ENCODE results near the gene DHX8.

DHX8 gene

DNA sequence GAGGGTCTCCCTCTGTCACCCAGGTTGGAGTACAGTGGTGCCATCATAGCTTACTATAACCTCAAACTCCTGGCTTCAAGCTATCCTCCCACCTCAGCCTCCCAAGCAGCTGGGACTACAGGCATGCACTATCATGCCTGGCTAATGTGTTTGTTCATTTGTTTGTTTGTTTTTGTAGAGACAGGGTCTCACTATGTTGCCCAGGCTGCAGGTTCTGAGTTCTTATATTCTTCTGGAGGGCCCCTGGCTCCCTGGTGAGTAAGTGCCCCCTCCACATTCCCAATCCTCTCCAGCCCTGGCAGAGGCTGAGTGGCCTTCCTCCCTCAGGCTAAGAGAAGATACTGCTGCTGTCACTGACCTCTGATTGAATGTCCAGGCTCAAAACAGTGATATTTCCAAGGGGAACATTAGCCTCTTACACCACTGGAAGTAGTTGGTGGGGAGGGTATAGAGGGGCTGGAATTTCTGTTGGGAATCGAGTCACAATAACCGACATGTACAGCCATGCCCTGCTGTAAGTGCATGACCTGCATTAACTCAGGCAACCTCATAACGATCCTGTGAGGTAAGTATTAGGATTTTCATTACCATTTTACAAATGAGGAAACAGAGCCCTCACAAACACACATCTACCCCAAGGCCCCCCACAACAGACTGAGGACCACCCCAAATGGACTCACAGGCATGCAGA lies 65.1 kb downstream of the DHX8 start:
- DNase-seq (ENCODE audit: low spot score): no peak

DNA sequence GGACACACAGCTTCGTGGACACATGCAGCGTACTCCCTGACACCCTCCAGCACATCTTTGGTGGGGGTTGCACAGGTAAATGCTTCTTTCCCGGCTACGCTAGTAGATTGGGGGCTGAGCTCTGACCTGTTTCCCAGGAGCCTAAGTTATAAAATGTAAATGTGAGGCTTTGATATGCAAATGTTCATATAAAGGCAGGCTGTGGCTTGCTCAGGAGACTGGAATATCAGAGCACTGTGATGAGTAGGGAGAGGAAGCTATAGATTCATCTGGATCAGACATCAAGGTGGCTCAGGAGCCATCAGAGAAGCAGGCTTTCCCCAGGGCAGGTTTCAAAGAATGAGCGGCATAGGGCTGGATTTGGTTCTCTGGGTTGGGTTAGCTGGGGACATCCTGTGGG lies 65.7 kb downstream of the DHX8 start:
- DNase-seq (ENCODE audit: low spot score): no peak

DNA sequence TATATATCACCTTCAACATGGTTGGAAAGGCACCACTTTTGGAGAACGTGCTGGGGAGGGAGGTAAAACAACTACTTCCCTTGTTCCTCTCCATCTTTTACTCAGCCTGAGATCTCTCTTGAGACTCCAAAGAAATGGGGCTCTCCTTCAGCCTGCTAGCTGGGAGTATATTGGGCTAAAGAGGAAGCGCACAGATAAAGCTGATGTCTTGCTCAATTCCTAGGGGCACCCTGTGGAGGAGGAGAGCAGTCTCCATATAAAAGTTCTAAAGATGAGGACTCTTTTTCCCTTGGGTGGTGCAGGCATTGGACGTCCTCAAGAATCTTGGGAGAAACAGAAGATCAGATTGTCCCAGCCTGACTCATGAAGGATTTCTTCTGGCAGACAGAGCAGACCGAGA lies 67.0 kb downstream of the DHX8 start:
- no peak for DNase-seq (ENCODE audit: low spot score)

DNA sequence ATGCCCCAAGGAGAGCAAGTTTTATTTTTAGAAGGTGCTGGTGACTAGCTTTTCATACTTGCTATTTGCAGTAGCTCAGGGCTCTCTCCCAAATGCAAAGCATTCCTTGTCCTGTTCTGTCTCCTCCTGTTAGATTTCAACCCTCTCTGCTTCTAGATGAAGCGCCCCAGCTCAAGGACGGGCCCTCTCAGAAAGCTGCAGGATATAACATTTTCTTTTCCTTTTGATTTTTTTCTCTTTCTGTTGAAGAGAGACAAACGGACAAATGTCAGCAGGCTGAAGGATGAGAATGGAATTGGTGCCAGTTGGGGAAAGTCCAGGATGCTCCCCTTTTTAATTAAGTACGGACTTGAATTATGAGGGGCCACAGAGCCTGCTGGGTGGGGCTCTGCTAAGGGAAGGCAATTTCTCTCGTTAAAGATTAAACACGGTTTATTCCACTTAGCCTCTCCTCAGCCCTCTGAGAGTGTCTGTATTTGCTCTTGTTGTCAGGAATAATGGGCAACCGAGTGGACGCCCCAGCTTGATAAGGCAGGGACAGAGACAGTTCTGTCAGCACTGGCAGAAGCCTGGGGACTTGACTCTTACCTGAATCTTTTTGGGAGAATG lies 68.6 kb downstream of the DHX8 start:
- DNase-seq (ENCODE audit: low spot score): no peak

DNA sequence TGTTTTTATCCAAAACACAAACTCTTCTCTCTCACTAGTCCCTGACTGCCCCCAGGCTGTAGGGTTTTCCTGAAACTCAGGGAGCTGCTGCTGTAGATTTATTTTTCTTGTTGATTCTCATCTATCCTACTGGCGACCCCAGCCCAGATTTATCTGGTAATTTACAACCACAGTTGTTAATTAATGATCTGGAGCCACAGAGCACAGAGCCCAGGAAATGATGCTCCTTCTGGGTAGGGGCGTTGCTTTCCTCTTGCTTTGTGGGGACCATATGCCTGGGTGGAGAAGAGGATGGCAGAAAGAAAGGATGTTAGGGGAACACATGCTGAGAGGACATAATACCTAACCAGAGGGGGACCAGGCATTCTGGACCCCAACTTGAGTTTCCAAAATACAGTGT lies 69.8 kb downstream of the DHX8 start:
- no peak for DNase-seq (ENCODE audit: low spot score)

DNA sequence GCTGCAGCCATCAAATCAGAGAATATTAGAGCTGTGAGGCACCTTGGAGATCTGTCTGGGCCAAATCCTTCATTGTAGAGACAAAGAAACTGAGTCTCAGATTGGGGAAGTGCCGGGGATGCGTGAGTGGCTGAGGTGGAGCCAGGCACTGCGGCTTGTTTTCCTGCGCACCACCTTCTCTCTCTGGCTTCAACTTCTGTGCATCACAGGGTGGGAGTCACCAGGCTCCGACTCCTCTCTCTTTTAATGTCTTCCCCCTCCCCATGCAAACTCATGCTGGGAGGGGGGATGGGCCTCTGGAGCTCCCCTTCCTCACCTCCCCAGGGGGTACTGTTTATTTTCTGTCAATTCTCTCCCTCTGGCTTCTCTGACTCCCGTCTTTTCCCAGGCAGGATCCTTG lies 71.1 kb downstream of the DHX8 start:
- DNase-seq (ENCODE audit: low spot score): no peak

DNA sequence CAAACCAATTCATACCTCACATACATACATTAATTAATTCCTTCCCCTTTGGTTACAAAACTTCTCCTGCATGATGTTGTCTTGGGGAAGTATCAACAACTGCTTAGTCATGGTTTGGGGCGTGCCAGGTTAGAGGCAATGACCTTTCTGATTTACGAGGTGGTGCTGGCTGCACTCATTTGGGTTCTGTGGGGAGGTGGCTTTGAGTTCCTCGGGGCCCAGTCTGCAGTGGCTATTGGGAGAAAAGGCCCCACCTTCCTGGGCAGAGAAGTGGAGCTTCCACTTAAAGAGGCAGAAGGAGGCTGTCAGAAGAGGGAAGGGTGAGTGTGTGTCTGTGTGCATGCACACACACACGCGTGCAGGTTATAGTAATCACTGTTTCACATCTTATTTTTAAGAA lies 72.5 kb downstream of the DHX8 start:
- DNase-seq (ENCODE audit: low spot score): no peak

DNA sequence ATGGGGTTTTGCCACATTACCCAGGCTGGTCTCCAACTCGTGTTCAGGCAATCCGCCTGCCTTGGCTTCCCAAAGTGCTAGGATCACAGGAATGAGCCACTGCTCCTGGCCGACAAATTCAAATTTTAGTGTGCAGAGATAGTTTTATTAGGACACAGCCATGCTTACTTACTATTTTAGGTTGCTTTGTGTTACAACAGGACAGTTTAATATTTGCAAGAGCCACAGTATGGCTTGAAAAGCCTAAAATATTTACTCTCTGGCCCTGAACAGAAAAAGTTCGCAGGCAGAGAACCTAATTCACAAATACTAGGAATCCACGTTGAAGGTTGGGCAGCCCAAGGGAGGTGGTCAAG lies 75.0 kb downstream of the DHX8 start:
- no peak for DNase-seq (ENCODE audit: low spot score)

DNA sequence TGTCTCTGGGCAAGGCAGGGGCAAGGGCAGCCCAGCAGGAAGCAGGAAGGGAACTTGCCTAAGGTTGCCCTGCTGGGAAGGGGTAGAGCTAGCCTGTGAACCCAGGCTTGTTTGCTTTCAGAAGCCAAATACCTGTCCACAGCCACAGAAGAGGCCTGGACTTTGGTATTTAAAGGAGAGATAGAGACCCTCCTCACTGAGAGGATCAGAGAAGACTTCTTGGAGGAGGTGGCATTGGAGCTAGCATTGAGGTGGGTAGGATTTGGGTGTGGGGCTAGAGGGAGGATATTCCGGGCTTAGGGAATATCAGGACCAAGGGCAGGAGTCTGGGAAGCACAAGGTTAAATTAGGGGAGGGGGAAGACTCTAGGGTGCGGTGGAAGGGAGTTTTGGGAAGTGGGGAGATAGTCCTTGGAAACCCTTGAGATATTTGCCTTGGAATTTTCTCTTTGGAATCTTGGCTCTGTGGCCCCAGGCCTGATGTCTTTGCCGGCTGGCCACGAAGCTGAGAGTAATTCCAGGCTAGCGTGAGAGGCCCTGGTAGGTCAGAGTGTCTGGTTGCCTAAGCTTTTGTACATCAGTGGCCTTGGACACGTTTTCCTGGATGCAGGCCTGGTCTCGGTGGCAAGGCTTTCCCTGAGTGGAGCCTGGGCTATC lies 75.5 kb downstream of the DHX8 start:
- DNase-seq (ENCODE audit: low spot score): no peak

DNA sequence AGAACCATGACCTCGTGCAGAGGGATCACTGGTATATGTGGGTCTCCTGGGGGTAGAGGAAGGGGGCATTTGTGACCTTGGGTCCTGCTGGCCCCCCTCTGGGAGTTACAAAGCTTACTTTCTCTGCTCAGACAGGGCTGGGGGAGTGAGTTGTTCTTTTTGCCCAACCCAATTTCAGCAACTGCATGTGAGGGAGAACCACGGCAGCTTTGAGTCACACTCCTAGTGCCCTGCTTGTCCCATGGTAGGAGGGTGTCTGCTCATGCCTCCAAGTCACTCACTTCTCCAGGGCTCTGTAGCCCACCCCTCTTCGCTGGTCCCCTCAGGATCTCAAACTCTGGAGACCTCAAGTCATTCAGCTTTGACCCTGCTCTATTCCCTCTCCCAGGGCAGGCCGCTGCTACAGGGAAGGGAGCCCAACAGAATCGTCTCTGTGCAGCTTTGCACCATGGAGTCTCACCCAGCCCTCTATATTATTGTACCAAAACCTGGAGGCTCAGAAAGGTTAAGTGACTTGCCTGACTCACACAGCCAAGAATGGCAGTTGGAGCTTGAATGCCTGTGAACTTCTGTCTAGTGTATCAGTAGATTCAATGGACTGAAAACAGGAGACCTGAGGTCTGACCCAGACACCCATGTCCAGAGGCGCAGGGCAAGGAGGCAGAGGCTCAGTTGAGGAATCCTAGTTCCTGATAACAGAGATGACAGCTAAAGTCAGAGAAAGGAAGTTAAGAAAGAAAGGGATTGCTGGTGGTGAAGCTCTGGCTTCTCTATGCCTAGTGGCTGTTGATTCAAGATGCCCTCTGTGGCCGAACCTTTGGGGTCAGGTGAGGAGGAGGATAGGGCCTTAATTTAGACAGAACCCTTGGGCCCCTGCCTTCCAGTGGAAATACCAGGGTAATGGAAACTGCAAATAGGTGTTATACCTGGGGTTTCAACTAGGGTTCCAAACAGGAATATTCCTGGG lies 77.0 kb downstream of the DHX8 start:
- no peak for DNase-seq (ENCODE audit: low spot score)

DNA sequence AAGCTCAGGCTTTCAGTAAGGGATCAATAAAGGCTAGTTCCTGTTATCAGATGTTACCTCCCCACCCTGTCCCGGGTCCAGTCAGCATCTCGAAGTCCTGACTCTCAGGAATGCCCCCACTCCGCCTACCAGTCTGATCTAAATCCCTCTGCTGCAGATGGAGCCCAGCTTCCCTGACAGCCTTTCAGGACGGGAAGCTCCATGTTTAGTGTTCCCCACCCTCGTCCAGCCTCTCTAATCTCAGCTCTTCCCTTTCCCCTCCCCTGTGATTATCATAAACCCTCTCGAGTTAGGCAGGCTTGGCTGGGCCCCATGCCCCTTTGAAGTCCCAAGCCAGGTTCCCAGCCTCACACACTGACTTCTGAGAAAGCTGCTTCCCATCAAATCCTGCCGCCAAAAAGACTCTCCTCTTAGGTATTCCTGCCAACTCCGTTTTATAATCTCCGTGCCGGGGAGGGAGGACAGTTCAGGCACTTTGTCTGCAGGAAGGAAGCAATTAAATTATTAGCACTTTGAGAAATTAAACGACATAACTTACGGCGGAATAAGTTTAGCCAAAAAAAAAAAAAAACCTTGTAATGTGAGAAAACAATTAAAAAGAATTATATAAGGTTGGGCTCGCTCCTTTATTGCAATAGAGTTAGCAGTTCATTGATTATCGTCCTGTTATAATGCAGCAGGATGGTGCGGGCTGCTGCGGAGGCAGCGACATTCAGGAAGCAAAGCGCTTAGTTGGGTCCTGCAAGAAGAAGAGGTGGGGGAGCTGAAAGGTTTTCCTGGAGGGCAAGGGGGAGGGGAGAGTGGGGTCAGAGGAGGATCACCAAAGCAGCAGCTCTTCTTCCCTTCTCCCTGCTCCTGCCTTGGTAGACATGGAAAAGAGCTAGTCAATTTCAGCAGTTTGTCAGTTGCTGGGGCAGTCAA lies 79.2 kb downstream of the DHX8 start:
- no peak for DNase-seq (ENCODE audit: low spot score)

DNA sequence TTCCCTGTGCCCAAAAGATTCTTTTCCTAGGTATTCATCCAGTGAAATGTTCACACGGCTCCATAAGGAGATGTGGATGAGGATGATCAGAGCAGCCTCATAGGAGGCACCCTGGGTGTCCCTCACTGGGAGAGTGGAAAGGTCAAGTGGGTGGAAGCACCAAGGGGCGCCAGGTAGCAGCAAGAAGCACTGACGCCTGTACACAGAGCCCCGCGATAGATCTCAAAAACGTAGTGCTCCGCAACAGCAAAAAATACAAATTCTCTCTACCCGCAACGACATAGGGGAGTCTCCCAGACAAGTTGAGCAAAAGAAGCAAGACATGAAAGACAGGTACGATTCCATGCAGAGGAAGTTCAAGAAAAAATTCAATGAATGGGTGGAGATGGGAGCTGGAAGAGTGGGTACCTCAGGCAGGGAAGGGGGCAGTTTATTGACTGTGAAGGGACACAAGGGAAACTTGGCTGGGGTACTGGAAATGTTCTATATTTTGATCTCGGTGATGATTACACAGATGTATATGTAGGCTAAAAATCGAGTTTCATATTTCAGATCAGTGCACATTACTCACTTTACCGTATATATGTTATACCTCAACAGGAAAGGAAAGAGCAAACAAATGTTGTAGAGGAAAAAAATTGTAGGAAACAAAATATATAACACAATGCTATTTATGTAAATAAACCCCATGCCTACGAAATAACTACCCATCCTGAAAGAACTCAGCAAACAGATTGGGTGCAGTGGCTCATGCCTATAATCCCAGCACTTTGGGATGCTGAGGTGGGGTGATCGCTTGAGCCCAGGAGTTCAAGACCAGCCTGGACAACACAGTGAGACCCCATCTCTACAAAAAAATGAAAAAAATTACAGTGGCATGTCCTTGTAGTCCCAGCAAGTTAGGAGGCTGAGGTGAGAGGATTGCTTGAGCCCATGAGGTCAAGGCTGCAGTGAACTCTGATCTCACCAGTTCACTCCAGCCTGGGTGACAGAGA lies 80.1 kb downstream of the DHX8 start:
- no peak for DNase-seq (ENCODE audit: low spot score)

DNA sequence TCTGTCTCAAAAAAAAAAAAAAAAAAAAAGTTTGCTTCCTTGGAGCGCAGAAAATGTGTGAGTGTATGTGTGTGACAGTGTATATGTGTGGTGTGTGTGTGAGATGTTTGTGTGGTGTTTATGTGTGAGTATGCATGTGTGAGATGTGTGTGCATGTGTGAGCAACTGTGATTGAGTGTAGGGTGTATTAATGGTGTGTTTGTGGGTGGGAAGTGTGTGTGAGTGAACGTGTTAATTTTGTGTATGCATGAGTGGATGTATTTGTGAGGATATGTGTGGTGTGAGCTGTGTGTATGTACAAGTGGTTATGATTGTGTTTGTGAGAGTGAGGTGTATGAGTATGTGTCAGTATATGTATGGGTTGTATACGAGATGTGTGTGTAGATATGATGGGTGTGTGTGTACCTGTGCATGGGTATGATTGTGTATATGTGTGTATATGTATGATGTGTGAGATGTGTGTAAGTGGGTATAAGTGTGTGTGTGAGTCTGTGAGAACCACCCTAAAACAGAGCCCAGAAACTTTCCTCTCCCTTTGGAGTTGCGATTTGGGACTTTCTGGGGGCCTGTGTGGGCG lies 84.8 kb downstream of the DHX8 start:
- no peak for DNase-seq (ENCODE audit: low spot score)

DNA sequence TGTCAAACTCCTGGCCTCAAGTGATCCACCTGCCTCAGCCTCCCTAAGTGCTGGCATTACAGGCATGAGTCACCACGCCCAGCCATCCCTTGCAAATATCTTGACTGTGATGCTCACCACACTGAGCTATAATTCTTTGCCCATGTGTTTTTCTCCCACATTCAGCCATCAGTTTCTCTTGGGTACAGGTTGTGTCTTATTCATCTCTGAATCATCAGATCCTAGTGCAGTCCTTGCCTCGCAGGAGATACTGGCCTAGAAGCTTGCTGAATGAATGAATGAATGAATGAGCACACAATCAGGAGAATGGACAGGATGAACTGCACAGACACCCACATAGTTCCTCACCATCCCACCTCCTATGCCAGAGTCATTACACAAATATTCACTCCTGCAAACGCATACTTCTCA lies 86.7 kb downstream of the DHX8 start:
- no peak for DNase-seq (ENCODE audit: low spot score)

DNA sequence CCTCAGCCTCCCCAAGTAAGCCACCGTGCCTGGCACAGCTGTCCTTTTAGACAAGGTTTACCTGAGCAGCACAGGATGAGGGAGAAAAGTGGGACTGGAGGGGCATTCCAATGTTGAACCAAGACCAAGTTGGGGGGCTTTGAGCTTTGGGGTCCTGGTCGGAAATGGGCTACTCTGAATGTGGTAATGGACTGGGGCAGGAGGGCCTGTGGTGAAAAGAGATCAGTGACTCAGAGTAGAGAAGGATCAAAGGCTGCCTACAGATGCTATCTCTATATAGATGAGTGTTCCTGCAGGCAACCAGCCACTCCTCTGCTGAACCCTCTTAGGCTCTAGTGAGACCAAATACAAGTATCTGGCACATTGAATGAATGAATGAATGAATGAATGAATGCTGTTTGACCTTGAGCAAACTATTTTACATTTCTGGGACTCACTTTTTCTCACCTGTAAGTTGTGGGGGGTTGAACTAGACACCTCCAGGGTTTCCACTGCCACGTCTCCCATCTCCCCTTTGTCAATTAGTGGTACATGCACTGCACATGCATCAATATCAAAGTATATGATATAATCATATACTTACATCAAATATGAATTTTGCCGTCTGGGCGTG lies 88.7 kb downstream of the DHX8 start:
- DNase-seq (ENCODE audit: low spot score): no peak

DNA sequence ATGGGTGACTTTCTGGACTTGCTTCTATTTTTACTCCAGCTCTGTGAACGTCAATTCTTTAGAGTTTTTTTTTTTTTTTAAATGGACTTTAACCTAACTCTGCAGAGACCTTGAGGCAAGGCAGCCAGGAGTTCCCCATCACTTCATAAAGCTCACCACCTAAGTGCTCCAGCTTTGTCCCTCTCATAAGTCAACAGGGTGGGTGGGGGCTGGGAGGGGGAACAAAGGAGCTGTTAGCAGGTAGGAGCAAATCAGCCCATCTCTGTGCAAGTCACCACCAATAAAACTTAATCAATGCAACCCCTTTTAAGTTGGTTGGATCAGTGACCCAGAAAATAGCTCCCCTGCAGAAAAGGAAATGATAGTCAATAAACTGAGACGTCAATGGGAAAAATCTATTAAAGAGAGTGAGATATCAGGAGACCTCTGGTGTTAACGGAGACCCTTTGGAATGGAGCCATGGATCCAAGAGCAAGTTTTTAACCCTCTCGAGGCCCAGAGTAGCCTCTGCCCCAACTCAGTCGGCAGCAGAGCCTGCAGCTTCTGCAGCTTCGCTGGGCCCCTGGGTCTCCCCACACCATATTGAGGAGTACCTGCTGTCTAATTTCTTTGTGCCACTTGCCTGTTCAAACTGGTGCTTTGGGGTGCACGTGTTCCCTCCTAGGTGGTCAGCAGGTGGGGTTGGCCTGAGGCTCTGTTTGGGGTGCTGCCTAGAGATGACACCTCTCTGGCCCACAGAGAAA lies 90.0 kb downstream of the DHX8 start:
- no peak for DNase-seq (ENCODE audit: low spot score)

DNA sequence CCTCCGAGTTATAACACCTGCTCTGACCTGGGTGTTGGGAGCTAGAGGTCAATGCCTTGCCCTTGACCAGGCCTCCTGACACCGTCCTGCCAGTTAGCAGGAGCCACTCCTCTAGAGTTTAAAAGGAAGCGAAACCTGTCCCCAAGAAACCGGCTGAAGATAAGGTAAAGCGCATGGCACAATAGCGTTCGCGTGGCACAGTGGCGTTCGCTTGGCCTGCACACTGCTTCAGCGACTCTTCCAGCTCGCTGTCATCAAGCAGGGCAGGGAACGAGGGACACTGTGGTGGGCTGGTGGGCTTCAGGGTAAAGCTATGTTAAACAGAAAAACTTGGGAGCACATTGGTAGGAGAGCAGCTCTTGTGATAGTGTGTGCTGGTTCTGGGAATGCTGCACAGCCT lies 90.6 kb downstream of the DHX8 start:
- DNase-seq (ENCODE audit: low spot score): no peak

DNA sequence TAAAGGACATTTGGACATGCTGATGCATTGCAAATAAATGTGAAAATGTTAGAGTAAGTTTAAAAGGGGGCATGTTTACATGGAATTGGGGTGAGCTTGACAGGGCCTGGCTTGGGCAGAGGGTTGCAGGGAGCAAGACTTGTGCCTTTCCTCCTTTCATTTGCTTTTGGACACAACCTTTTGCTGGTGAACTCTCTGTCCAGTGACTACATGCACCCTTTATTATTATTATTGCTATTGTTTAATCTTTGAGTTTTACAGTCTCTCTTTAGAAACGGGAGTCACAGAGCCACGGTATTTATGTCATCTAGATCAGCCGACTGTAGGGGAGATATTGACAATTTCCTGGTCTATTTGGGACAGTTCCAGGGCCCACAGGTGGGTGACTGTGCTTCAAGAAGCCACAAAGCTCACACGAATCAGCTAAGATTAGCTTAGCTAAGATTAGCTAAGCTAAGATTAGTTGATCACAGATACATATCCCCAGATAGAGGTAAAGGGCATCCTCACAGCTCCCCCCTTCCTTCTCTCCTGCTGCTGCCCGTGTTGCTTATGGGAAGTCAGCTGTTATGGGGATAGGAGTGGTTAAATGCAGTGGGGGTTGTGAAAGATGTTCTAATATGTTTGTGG lies 91.2 kb downstream of the DHX8 start:
- no peak for DNase-seq (ENCODE audit: low spot score)
